Measurements from ENCODE around the gene STRA8. TPM values are rescaled to one million over a fixed set of nuclear protein-coding genes. Genes with fewer than 3 reads are reported as not detected.

STRA8 gene
- total and polyA plus RNA-seq, 2 of the 13 experiments (the other 11 are each of a cell fraction or from before 2014, with no cell fraction given), result not detected

- TF ChIP-seq ZBTB46 (CRISPR knock-in tag; IDR thresholded peaks at IDR 0.05; ENCODE audit: borderline replicate concordance) (no peak), NRL (CRISPR knock-in tag; IDR thresholded peaks at IDR 0.05; ENCODE audit: borderline replicate concordance) (no peak)
These were observed 24.9 kb downstream of the STRA8 start (continued) for GRCh38 chr7:135258585-135258984.

GRCh38 chr7:135259702-135260101 lies 26.1 kb downstream of the STRA8 start:
- no peak overlapping the region for H3K9ac ChIP-seq (ENCODE audit: insufficient read depth, low read depth, low read length)
- H3K4me3 ChIP-seq (replicated peaks in 1 of 3; ENCODE audit: insufficient read depth in 1 of 3, low read depth in 2 of 3, low read length in 3 of 3), result no peak overlapping the region
- ChIA-PET POLR2A (no interaction called here), CTCF (ENCODE audit: low intra/inter-chr PET ratio, low total read pairs) (no interaction called here)
- no peaks in the 10 kb centered on the region for H3K9me3 ChIP-seq (ENCODE audit: low read length)
- no peak overlapping the region for H3K27ac ChIP-seq (ENCODE audit: extremely low read length, insufficient read depth, low read length)
- TF ChIP-seq ZKSCAN1 (IDR thresholded peaks at IDR 0.05; ENCODE audit: low read length), result peak; percentile 68
- no peak for TF ChIP-seq ZNF790 (CRISPR knock-in tag; IDR thresholded peaks at IDR 0.05; ENCODE audit: borderline replicate concordance)
- no peak for TF ChIP-seq MBNL3 (CRISPR knock-in tag; conservative IDR thresholded peaks at IDR 0.05)
- no peak for TF ChIP-seq FOXK1 (CRISPR knock-in tag; IDR thresholded peaks at IDR 0.05; ENCODE audit: borderline replicate concordance, low read depth)
- no peaks in the 10 kb centered on the region for H4K20me1 ChIP-seq (ENCODE audit: insufficient read depth, low read length)
- intact Hi-C loops (cut with micrococcal nuclease; ENCODE audit: unreplicated experiment) (no loop called here), in situ Hi-C loops (cut with HindIII; ENCODE audit: extremely low pct_ligation_motif_present, low pct_unique_long_range_greater_than_20kb) (no loop called here)
- H3K36me3 ChIP-seq (replicated peaks in 1 of 2; ENCODE audit: control insufficient read depth in 1 of 2, insufficient read depth in 2 of 2, low read length in 2 of 2), result no peaks in the 10 kb centered on the region; a peak in 1 of 5 replicates
- H3K79me2 ChIP-seq (ENCODE audit: insufficient read depth, low read length), result no peaks in the 10 kb centered on the region
- no peak for ATAC-seq
- H3K4me1 ChIP-seq (ENCODE audit: insufficient read depth, low read length), result peaks cover 65% of the 10 kb centered on the region
- H3K27me3 ChIP-seq (ENCODE audit: control insufficient read depth in 1 of 2, insufficient read depth in 2 of 2, low read length in 2 of 2), result peaks cover 0 to 14% of the 10 kb centered on the region in 2 experiments; a peak in 4 of 5 replicates
- H2AFZ ChIP-seq (ENCODE audit: low read length), result no peak overlapping the region
- WGBS (ENCODE audit: low lambda C conversion rate), result 78% methylated on average over 6 of the region's 6 CpGs
- H3K4me2 ChIP-seq (ENCODE audit: low read depth, low read length), result no peak overlapping the region
- FAIRE-seq, result no peak
- BruUV-seq (replicated peaks), result no TSS peak
- DNase-seq (ENCODE audit: low spot score), result no peak
